ENCODE measurements around the gene AIFM2. TPM values are rescaled to one million over a fixed set of nuclear protein-coding genes. Genes with fewer than 3 reads are reported as not detected.

Gene AIFM2
- total RNA-seq, 1 donor from 2014 or later: 0.74 TPM

GRCh38 chr10:70093335-70093944, 39.2 kb downstream of the AIFM2 start:
- Mint-ChIP-seq H3K27me3 (ENCODE audit: unreplicated experiment) (peaks cover 5% of the 10 kb centered on the region), H3K4me1 (ENCODE audit: low read depth, unreplicated experiment) (no peaks in the 10 kb centered on the region), H3K36me3 (ENCODE audit: unreplicated experiment) (peaks cover 8% of the 10 kb centered on the region), H3K9me3 (ENCODE audit: unreplicated experiment) (no peaks in the 10 kb centered on the region), H3K27ac (ENCODE audit: unreplicated experiment) (no peak overlapping the region), H3K4me3 (ENCODE audit: unreplicated experiment) (no peak overlapping the region)
- no peak for DNase-seq
- TF ChIP-seq, protein P1, sequence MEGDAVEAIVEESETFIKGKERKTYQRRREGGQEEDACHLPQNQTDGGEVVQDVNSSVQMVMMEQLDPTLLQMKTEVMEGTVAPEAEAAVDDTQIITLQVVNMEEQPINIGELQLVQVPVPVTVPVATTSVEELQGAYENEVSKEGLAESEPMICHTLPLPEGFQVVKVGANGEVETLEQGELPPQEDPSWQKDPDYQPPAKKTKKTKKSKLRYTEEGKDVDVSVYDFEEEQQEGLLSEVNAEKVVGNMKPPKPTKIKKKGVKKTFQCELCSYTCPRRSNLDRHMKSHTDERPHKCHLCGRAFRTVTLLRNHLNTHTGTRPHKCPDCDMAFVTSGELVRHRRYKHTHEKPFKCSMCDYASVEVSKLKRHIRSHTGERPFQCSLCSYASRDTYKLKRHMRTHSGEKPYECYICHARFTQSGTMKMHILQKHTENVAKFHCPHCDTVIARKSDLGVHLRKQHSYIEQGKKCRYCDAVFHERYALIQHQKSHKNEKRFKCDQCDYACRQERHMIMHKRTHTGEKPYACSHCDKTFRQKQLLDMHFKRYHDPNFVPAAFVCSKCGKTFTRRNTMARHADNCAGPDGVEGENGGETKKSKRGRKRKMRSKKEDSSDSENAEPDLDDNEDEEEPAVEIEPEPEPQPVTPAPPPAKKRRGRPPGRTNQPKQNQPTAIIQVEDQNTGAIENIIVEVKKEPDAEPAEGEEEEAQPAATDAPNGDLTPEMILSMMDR (IDR thresholded peaks at IDR 0.05; ENCODE audit: partially characterized antibody, unreplicated experiment): no peak

- no peaks in the 10 kb centered on the region for H3K4me1 Mint-ChIP-seq (ENCODE audit: low read depth, unreplicated experiment)
- H3K27me3 Mint-ChIP-seq (ENCODE audit: unreplicated experiment): peaks cover 5% of the 10 kb centered on the region
- TF ChIP-seq, protein P1 (IDR thresholded peaks at IDR 0.05; ENCODE audit: partially characterized antibody, unreplicated experiment): no peak
- no peak overlapping the region for H3K27ac Mint-ChIP-seq (ENCODE audit: unreplicated experiment)
- H3K9me3 Mint-ChIP-seq (ENCODE audit: unreplicated experiment): peaks cover 3% of the 10 kb centered on the region
- no peak for DNase-seq
- H3K4me3 Mint-ChIP-seq (ENCODE audit: unreplicated experiment): no peak overlapping the region
- H3K36me3 Mint-ChIP-seq (ENCODE audit: unreplicated experiment): peaks cover 8% of the 10 kb centered on the region
Measured at GRCh38 chr10:70092389-70092718, 40.3 kb downstream of the AIFM2 start.

GRCh38 chr10:70090951-70091350, 41.7 kb downstream of the AIFM2 start:
- Mint-ChIP-seq H3K4me3 (ENCODE audit: unreplicated experiment) (no peak overlapping the region), H3K9me3 (ENCODE audit: unreplicated experiment) (peaks cover 3% of the 10 kb centered on the region), H3K36me3 (ENCODE audit: unreplicated experiment) (peaks cover 8% of the 10 kb centered on the region), H3K27me3 (ENCODE audit: unreplicated experiment) (peaks cover 3% of the 10 kb centered on the region), H3K4me1 (ENCODE audit: low read depth, unreplicated experiment) (no peaks in the 10 kb centered on the region), H3K27ac (ENCODE audit: unreplicated experiment) (no peak overlapping the region)
- DNase-seq: no peak
- TF ChIP-seq, protein P1 (IDR thresholded peaks at IDR 0.05; ENCODE audit: partially characterized antibody, unreplicated experiment): no peak

DNA sequence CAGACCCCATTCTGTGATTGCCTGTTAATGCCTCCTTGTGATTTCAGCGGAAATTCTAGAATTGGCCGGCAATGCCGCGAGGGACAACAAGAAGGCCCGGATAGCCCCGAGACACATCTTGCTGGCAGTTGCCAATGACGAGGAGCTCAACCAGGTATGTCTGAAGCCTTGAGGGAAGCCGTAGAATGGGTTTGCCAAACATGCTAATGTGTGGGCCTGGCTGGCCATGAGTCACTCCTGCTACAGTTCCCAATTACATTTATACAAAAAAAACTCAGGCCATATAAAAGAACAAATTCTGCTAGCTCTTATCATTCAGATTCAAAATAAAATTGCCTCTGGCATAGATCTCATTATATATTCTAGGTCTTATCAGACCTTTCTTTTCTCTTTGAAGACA, 42.6 kb downstream of the AIFM2 start:
- H3K27me3 Mint-ChIP-seq (ENCODE audit: unreplicated experiment): peaks cover 3% of the 10 kb centered on the region
- H3K27ac Mint-ChIP-seq (ENCODE audit: unreplicated experiment): no peak overlapping the region
- no peak overlapping the region for H3K4me3 Mint-ChIP-seq (ENCODE audit: unreplicated experiment)
- H3K4me1 Mint-ChIP-seq (ENCODE audit: low read depth, unreplicated experiment): no peaks in the 10 kb centered on the region
- H3K9me3 Mint-ChIP-seq (ENCODE audit: unreplicated experiment): peaks cover 3% of the 10 kb centered on the region
- no peak for DNase-seq
- TF ChIP-seq, protein P1 (IDR thresholded peaks at IDR 0.05; ENCODE audit: partially characterized antibody, unreplicated experiment): no peak
- peaks cover 8% of the 10 kb centered on the region for H3K36me3 Mint-ChIP-seq (ENCODE audit: unreplicated experiment)

GRCh38 chr10:70088308-70088698, 44.3 kb downstream of the AIFM2 start:
- H3K27ac Mint-ChIP-seq (ENCODE audit: unreplicated experiment): no peak overlapping the region
- peaks cover 3% of the 10 kb centered on the region for H3K27me3 Mint-ChIP-seq (ENCODE audit: unreplicated experiment)
- no peak for DNase-seq
- H3K4me3 Mint-ChIP-seq (ENCODE audit: unreplicated experiment): no peak overlapping the region
- no peaks in the 10 kb centered on the region for H3K4me1 Mint-ChIP-seq (ENCODE audit: low read depth, unreplicated experiment)
- TF ChIP-seq, protein P1 (IDR thresholded peaks at IDR 0.05; ENCODE audit: partially characterized antibody, unreplicated experiment): no peak
- H3K36me3 Mint-ChIP-seq (ENCODE audit: unreplicated experiment): peaks cover 8% of the 10 kb centered on the region
- H3K9me3 Mint-ChIP-seq (ENCODE audit: unreplicated experiment): peaks cover 3% of the 10 kb centered on the region

Data from glutamatergic neuron (in vitro differentiated cells).